Measurements from ENCODE around the gene NEK9. TPM values are rescaled to one million over a fixed set of nuclear protein-coding genes. Genes with fewer than 3 reads are reported as not detected.

Gene NEK9
- total RNA-seq, 1 experiment from 2014 or later, result 50.8 TPM

DNA sequence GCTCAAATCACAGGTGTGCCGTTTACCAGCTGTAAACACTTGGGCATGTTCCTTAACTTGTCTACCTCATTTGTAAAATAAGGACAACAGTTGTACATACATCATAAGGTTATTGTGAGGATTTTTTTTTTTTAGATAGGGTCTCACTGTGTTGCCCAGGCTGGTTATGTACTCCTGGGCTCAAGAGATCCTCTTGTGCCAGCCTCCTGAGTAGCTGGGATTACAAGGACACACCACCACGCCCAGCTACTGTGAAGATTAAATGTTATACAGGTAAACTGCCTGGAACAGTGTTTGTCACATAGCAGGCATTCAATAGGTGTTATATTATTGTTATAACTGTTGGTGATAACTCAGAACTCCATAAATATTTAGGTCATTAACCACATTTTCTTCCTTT, 36.8 kb upstream of the NEK9 start:
- ChIA-PET CTCF (interaction anchor here (0.6 to 1.9 kb wide), 8 partner anchors 9 to 219 kb away, joined by 3 to 4 read pairs (median 4); no protein-coding TSS in a partner anchor), POLR2A (interaction anchor here (0.6 kb wide), 2 partner anchors 103 to 1922 kb away, joined by 3 to 4 read pairs; no protein-coding TSS in a partner anchor)
- no peaks in the 10 kb centered on the region for H3K36me3 Mint-ChIP-seq

DNA sequence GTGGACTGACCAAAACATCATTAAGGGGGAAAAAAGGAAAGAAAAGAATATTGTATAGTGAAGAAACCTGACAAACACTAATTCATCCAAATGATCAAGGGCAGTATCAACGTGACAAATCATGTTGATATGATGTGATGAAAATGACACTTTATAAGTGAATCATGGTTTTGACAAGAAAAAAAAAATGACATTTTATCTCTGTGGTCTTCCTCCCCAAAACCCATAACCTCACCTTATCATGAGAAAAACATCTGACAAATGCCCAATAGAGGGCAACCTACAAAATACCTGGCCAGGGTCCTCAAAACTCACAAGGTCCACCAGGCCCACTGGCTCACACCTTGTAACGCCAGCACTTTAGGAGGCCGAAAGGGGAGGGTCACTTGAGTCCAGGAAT, 35.8 kb upstream of the NEK9 start:
- Mint-ChIP-seq H3K4me1 (peaks cover 38% of the 10 kb centered on the region), H3K9me3 (no peaks in the 10 kb centered on the region), H3K36me3 (no peaks in the 10 kb centered on the region), H3K27ac (peak overlapping the region; percentile 20), H3K4me3 (no peak overlapping the region), H3K27me3 (ENCODE audit: low read depth) (no peaks in the 10 kb centered on the region)
- POLR2A ChIA-PET, result no interaction called here
- no peak for TF ChIP-seq RORB (CRISPR knock-in tag; IDR thresholded peaks at IDR 0.05)
- TF ChIP-seq USF1 (CRISPR knock-in tag; IDR thresholded peaks at IDR 0.05), result no peak
- TF ChIP-seq, protein P1, sequence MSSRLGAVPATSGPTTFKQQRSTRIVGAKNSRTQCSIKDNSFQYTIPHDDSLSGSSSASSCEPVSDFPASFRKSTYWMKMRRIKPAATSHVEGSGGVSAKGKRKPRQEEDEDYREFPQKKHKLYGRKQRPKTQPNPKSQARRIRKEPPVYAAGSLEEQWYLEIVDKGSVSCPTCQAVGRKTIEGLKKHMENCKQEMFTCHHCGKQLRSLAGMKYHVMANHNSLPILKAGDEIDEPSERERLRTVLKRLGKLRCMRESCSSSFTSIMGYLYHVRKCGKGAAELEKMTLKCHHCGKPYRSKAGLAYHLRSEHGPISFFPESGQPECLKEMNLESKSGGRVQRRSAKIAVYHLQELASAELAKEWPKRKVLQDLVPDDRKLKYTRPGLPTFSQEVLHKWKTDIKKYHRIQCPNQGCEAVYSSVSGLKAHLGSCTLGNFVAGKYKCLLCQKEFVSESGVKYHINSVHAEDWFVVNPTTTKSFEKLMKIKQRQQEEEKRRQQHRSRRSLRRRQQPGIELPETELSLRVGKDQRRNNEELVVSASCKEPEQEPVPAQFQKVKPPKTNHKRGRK (CRISPR knock-in tag; IDR thresholded peaks at IDR 0.05; ENCODE audit: borderline replicate concordance), result no peak
- no peak for TF ChIP-seq ZNF263 (CRISPR knock-in tag; IDR thresholded peaks at IDR 0.05; ENCODE audit: low read depth)
- TF ChIP-seq CBFB (CRISPR knock-in tag; IDR thresholded peaks at IDR 0.05; ENCODE audit: low read depth), result no peak
- no peak for TF ChIP-seq ZNF423 (CRISPR knock-in tag; IDR thresholded peaks at IDR 0.05)
- no peak for TF ChIP-seq NFE2L1 (CRISPR knock-in tag; IDR thresholded peaks at IDR 0.05)
- TF ChIP-seq, protein P2, sequence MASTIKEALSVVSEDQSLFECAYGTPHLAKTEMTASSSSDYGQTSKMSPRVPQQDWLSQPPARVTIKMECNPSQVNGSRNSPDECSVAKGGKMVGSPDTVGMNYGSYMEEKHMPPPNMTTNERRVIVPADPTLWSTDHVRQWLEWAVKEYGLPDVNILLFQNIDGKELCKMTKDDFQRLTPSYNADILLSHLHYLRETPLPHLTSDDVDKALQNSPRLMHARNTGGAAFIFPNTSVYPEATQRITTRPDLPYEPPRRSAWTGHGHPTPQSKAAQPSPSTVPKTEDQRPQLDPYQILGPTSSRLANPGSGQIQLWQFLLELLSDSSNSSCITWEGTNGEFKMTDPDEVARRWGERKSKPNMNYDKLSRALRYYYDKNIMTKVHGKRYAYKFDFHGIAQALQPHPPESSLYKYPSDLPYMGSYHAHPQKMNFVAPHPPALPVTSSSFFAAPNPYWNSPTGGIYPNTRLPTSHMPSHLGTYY (CRISPR knock-in tag; IDR thresholded peaks at IDR 0.05), result no peak
- no peak for TF ChIP-seq JAZF1 (CRISPR knock-in tag; IDR thresholded peaks at IDR 0.05)
- no peak for TF ChIP-seq USF2 (CRISPR knock-in tag; IDR thresholded peaks at IDR 0.05)
- TF ChIP-seq TEAD1 (CRISPR knock-in tag; IDR thresholded peaks at IDR 0.05), result no peak
- no peak for DNase-seq (ENCODE audit: low spot score)
- peak; percentile 56 for ATAC-seq
- CTCF ChIA-PET, result interaction anchor here (0.7 to 1.9 kb wide), 3 partner anchors 133 to 183 kb away, joined by 4 to 6 read pairs (median 4); no protein-coding TSS in a partner anchor

More for the DNA sequence above, 36.8 kb upstream of the NEK9 start:
- Mint-ChIP-seq H3K4me1 (peaks cover 38% of the 10 kb centered on the region), H3K27ac (no peak overlapping the region), H3K9me3 (no peaks in the 10 kb centered on the region), H3K27me3 (ENCODE audit: low read depth) (no peaks in the 10 kb centered on the region), H3K4me3 (no peak overlapping the region)
- no peak for TF ChIP-seq ATF3 (CRISPR knock-in tag; conservative IDR thresholded peaks at IDR 0.05)
- peak; percentile 83 for TF ChIP-seq ZNF121 (CRISPR knock-in tag; IDR thresholded peaks at IDR 0.05)
- ATAC-seq (no peak), DNase-seq (ENCODE audit: low spot score) (no peak)

- ChIA-PET CTCF (no interaction called here), POLR2A (interaction anchor here (0.9 kb wide), 1 partner anchor 135 kb away, joined by 3 read pairs; no protein-coding TSS in a partner anchor)
- peak overlapping the region; percentile 48 for H3K27ac Mint-ChIP-seq
- H3K4me3 Mint-ChIP-seq, result no peak overlapping the region
- H3K9me3 Mint-ChIP-seq, result no peaks in the 10 kb centered on the region
- DNase-seq (ENCODE audit: low spot score) (no peak), ATAC-seq (no peak)
- TF ChIP-seq NR2C2 (CRISPR knock-in tag; IDR thresholded peaks at IDR 0.05), result no peak
- TF ChIP-seq GABPB1 (CRISPR knock-in tag; IDR thresholded peaks at IDR 0.05), result peak; percentile 62
- TF ChIP-seq KAT7 (CRISPR knock-in tag; IDR thresholded peaks at IDR 0.05; ENCODE audit: borderline replicate concordance), result no peak
- no peak for TF ChIP-seq MAX (CRISPR knock-in tag; IDR thresholded peaks at IDR 0.05)
- no peak for TF ChIP-seq NFATC4 (CRISPR knock-in tag; IDR thresholded peaks at IDR 0.05)
- H3K27me3 Mint-ChIP-seq (ENCODE audit: low read depth), result no peaks in the 10 kb centered on the region
- H3K4me1 Mint-ChIP-seq, result peaks cover 30% of the 10 kb centered on the region
- no peaks in the 10 kb centered on the region for H3K36me3 Mint-ChIP-seq
Measured at GRCh38 chr14:75158843-75159614, 32.2 kb upstream of the NEK9 start.
